BJ (cell line): Measurements from ENCODE around the gene PAQR9. TPM values are rescaled to one million over a fixed set of nuclear protein-coding genes. Genes with fewer than 3 reads are reported as not detected.

ENCODE experiments used
- CTCF ChIA-PET: fragments of 350-600 bp; formaldehyde crosslinking; extraction: SDS; loops from one replicate; lab custom pipeline; 2021; ENCODE audit warnings: antibody characterized with exemption, inconsistent platforms; lab: Yijun Ruan, JAX
- POLR2A ChIA-PET: fragments of 300-600 bp; sonication (Branson Sonifier 250); formaldehyde crosslinking; extraction: SDS; loops from one replicate; lab custom pipeline; 2021; ENCODE audit warnings: antibody characterized with exemption; lab: Charles Lee
- DNase-seq: peaks from one replicate; pipeline ENCODE4 v3.0.0-alpha.2; 2011; ENCODE audit warnings: low read depth
- H3K27me3 ChIP-seq: 2 replicates; pipeline ENCODE4 v1.6.0; 2011; ENCODE audit warnings: low read length; ENCODE audit not compliant: control insufficient read depth, insufficient read depth
- H3K36me3 ChIP-seq: 2 replicates; pipeline ENCODE4 v1.5.1; 2011; ENCODE audit warnings: low read length; ENCODE audit not compliant: control insufficient read depth, insufficient read depth
- H3K4me3 ChIP-seq: 2 replicates; pipeline ENCODE4 v1.5.1; 2011; ENCODE audit warnings: low read depth, mild to moderate bottlenecking, control low read depth, low read length
- polyA plus RNA-seq: library from polyadenylated mRNA; depleted of rRNA; stranded (reverse); fragments of >200 nt; gene quantifications from 2 replicates; pipeline ENCODE4 v1.2.3, GENCODE V29; 2011
- TF ChIP-seq, protein P1 (sequence below): IDR thresholded peaks from 2 replicates; pipeline ENCODE4 v1.5.1; 2011; ENCODE audit warnings: low read depth, mild to moderate bottlenecking, control low read depth, inconsistent platforms, low read length, moderate library complexity; ENCODE audit not compliant: insufficient read depth

Gene PAQR9
- polyA plus RNA-seq, 1 experiment, result not detected

DNA sequence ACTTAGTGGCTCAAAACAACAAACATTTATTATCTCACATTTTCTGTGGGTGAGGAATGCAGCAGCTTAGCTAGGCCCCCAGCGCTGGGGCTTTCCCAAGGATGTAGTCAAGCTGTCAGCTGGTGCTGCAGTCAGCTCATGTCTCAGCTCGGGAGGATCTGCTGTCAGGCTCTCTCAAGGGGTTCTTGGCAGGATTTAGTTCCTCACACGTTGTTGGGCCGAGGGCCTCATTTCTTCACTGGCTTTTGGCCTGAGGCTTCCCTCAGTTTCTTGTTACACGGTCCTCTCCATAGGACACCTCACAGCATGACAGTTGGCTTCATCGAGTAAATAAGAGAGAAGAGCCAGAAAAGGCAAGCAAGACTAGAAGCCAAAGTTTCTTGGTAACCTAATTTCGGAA lies 24.2 kb upstream of the PAQR9 start:
- ChIA-PET POLR2A (no interaction called here), CTCF (interaction anchor here (0.6 to 12.7 kb wide), 13 partner anchors 8 to 484 kb away, joined by 3 to 160 read pairs (median 4); partner anchors contain the start of gene U2SURP)
- DNase-seq, result no peak
- TF ChIP-seq, protein P1, sequence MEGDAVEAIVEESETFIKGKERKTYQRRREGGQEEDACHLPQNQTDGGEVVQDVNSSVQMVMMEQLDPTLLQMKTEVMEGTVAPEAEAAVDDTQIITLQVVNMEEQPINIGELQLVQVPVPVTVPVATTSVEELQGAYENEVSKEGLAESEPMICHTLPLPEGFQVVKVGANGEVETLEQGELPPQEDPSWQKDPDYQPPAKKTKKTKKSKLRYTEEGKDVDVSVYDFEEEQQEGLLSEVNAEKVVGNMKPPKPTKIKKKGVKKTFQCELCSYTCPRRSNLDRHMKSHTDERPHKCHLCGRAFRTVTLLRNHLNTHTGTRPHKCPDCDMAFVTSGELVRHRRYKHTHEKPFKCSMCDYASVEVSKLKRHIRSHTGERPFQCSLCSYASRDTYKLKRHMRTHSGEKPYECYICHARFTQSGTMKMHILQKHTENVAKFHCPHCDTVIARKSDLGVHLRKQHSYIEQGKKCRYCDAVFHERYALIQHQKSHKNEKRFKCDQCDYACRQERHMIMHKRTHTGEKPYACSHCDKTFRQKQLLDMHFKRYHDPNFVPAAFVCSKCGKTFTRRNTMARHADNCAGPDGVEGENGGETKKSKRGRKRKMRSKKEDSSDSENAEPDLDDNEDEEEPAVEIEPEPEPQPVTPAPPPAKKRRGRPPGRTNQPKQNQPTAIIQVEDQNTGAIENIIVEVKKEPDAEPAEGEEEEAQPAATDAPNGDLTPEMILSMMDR, result no peak
- H3K27me3 ChIP-seq, result no peaks in the 10 kb centered on the region; the same call in 1 of the 2 replicates
- H3K4me3 ChIP-seq, result no peak overlapping the region
- no peaks in the 10 kb centered on the region for H3K36me3 ChIP-seq

DNA sequence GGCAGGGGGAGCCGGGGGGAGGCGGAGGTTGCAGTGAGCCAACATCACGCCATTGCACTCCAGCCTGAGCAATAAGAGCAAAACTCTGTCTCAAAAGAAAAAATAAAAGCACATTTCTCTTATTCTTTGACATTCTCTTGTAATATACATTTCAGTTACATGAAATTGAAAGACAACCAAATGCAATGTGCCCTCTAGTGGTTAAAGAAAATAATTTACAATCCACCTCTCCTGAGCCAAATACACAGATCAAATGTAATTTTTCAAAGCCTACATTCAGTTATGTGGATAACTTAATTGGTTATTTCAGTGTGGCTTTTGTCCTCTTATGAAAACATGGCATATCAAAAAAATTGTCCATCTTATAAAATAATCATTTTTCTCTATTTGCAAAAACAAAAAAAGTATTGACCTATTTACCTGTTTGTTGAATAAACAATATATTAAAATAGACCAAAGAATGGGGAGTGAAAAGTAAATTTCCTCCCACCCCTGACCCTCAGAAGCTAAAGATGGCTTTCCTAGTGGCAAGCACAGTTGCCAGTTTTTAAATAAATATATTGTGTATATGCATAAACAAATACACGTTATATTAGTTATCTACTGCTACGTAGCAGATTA lies 23.7 kb upstream of the PAQR9 start:
- Histone ChIP-seq H3K4me3 (no peak overlapping the region), H3K27me3 (peaks cover 3% of the 10 kb centered on the region), H3K36me3 (no peaks in the 10 kb centered on the region)
- ChIA-PET POLR2A (no interaction called here), CTCF (interaction anchor here (0.6 to 12.7 kb wide), 22 partner anchors 8 to 566 kb away, joined by 3 to 160 read pairs (median 4); partner anchors contain the start of gene U2SURP)
- TF ChIP-seq, protein P1, result peak; percentile 59
- DNase-seq, result no peak

DNA sequence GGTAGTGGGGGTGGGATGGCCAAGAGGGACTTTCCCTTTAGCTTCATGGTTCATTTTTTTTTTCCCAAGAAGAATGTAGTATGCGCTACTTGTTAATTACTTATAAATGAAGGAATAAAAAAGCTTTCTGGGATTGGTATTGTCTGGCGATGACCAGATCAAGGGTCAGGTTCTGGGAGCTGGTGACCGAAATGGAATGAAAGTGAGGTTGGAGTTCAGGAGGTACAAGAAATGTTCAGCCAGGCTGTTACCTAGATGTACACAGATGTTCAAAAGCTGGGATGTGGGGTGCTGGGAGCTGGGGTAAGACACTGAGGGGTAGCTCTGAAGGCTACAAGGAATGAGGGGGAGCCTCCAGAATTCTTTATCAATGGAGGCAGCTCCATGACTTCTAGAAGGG lies 20.8 kb upstream of the PAQR9 start:
- TF ChIP-seq, protein P1, result no peak
- POLR2A ChIA-PET, result no interaction called here
- CTCF ChIA-PET, result interaction anchor here (1.4 to 5.4 kb wide), 4 partner anchors 13 to 155 kb away, joined by 3 to 29 read pairs (median 3); no protein-coding TSS in a partner anchor
- H3K4me3 ChIP-seq, result no peak overlapping the region
- no peaks in the 10 kb centered on the region for H3K36me3 ChIP-seq
- peaks cover 5% of the 10 kb centered on the region for H3K27me3 ChIP-seq
- no peak for DNase-seq

DNA sequence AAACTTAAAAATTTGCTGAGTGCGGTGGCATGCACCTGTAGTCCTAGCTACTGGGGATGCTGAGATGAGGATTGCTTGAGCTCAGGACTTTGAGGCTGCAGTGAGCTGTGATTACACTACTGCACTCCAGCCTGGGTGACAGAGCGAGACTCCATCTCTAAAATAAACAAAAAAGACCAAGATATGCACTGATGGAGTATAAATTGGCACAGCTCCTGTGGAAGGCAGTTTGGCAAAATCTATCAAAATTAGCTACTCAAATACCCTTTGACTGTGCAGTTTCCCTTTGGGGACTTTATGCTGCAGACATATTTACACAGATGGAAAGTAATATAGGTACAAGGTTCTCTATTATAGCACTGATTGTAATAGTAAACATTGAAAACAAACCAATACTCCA lies 19.8 kb upstream of the PAQR9 start:
- H3K27me3 ChIP-seq, result peaks cover 5% of the 10 kb centered on the region
- TF ChIP-seq, protein P1, result no peak
- POLR2A ChIA-PET, result no interaction called here

DNA sequence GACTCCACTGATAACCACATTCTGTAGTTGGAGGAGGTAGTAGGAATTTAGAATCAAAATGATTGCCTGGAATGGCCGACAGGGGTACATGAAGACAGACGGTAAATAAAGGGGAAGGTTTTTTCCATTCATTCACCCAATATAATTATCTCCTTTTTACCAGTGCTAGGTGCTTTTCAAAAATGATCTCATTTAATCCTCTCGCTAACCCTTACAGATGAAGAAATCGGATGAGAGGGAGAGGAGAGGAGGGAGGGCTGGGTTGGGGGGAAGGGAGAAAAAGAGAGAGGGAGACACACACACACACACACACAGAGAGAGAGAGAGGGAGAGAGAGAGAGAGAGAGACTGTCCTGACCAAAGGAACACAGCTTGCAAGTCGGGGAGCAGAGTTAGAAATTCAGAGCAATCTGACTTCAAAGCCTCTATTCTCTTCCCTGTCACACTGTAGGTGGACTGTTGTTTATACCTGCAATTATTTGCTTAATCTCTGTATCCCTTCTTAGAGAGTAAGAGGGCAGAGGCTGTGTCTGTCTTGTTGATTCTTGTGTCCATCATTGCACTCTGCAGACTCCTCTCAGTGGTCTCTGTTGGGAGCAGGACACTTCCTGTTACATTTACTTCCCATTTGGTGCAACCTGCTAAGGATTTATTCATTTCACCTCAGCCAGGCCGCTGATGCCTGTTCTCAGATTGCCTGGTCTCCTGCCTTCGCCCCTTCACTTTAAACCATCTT lies 18.7 kb upstream of the PAQR9 start:
- ChIA-PET POLR2A (no interaction called here), CTCF (interaction anchor here (1.0 to 5.4 kb wide), 4 partner anchors 12 to 153 kb away, joined by 3 to 29 read pairs (median 4); no protein-coding TSS in a partner anchor)
- TF ChIP-seq, protein P1, result no peak
- peaks cover 5% of the 10 kb centered on the region; the same call in 1 of the 2 replicates for H3K27me3 ChIP-seq
- no peak for DNase-seq
- H3K36me3 ChIP-seq, result no peaks in the 10 kb centered on the region
- H3K4me3 ChIP-seq, result no peak overlapping the region

More for the DNA sequence above, 19.8 kb upstream of the PAQR9 start:
- no peak for DNase-seq
- H3K36me3 ChIP-seq, result no peaks in the 10 kb centered on the region
- no peak overlapping the region for H3K4me3 ChIP-seq
- CTCF ChIA-PET, result interaction anchor here (1.6 to 5.4 kb wide), 3 partner anchors 17 to 155 kb away, joined by 3 to 29 read pairs (median 3); no protein-coding TSS in a partner anchor
